GM12878 (cell line): ENCODE measurements around the gene EMILIN2. TPM values are rescaled to one million over a fixed set of nuclear protein-coding genes. Genes with fewer than 3 reads are reported as not detected.

Experiments used
- ATAC-seq: fragments of 200-7000 bp; cut with Tn5 transposase; 3 replicates; pipeline ENCODE4 v1.9.1; 2020; ENCODE audit warnings: mild to moderate bottlenecking, moderate library complexity
- BruUV-seq: library from RNA; stranded (reverse); fragments of 400-500 nt; replicated peaks from 2 replicates; lab custom pipeline; 2021; lab: Mats Ljungman, UMichigan
- CTCF ChIA-PET: fragments of 300-600 bp; sonication (Branson Sonifier 250); formaldehyde crosslinking; extraction: SDS; loops from one replicate; lab custom pipeline; 2021; ENCODE audit warnings: inconsistent platforms; lab: Yijun Ruan, JAX
- POLR2A ChIA-PET: fragments of 350-600 bp; formaldehyde crosslinking; extraction: SDS; loops from one replicate; lab custom pipeline; 2021; ENCODE audit warnings: inconsistent platforms; lab: Charles Lee
- RAD21 ChIA-PET: fragments of 300-600 bp; sonication (Branson Sonifier 250); formaldehyde crosslinking; loops from one replicate; lab custom pipeline; 2023; ENCODE audit warnings: antibody characterized with exemption; ENCODE audit not compliant: unreplicated experiment; lab: Charles Lee
- SMC1A ChIA-PET: fragments of 300-600 bp; sonication (Branson Sonifier 250); formaldehyde crosslinking; loops from one replicate; lab custom pipeline; 2023; ENCODE audit not compliant: unreplicated experiment, uncharacterized antibody; lab: Charles Lee
- DNase-seq: peaks from one replicate; pipeline ENCODE4 v3.0.0-alpha.2; 2011; ENCODE audit warnings: low read depth, low spot score
- FAIRE-seq: peaks from 3 replicates; lab custom pipeline; 2011; peaks lifted over from hg19 to GRCh38; lab: Jason Lieb, UNC
- H2AFZ ChIP-seq: 2 replicates; pipeline ENCODE4 v1.6.0; 2011; ENCODE audit warnings: low read depth, low read length, control low read depth; ENCODE audit not compliant: control insufficient read depth
- H3K27ac ChIP-seq: 2 replicates; pipeline ENCODE4 v1.5.1; 2011; ENCODE audit warnings: control low read depth; ENCODE audit not compliant: control insufficient read depth, insufficient read depth
- H3K27me3 ChIP-seq, 2 experiments: replicated peaks in 1 of 2; 2 replicates each; pipeline versions ENCODE4 v1.6.0 to v1.6.1; 2011; ENCODE audit warnings: low read length in 1 of 2; ENCODE audit not compliant: control insufficient read depth in 2 of 2, insufficient read depth in 2 of 2
- H3K36me3 ChIP-seq, 2 experiments: 2 replicates each; pipeline ENCODE4 v1.5.1; 2011; ENCODE audit warnings: low read length in 1 of 2; ENCODE audit not compliant: control insufficient read depth in 2 of 2, insufficient read depth in 2 of 2
- H3K4me1 ChIP-seq: 2 replicates; pipeline ENCODE4 v1.6.1; 2011; ENCODE audit warnings: mild to moderate bottlenecking, low read length, moderate library complexity, mixed read lengths; ENCODE audit not compliant: control insufficient read depth, insufficient read depth
- H3K4me2 ChIP-seq: 2 replicates; pipeline ENCODE4 v1.6.0; 2011; ENCODE audit warnings: control low read depth; ENCODE audit not compliant: control insufficient read depth, insufficient read depth
- H3K4me3 ChIP-seq: fragments of 200-600 bp; sonication (generic); 2 replicates; pipeline ENCODE4 v1.5.1; 2016
- H3K79me2 ChIP-seq: 2 replicates; pipeline ENCODE4 v1.6.0; 2011; ENCODE audit warnings: low read length; ENCODE audit not compliant: control insufficient read depth, insufficient read depth
- H3K9ac ChIP-seq: 2 replicates; pipeline ENCODE4 v1.8.0; 2011; ENCODE audit warnings: low read length, control low read depth, mixed read lengths; ENCODE audit not compliant: control insufficient read depth, insufficient read depth
- H3K9me3 ChIP-seq: replicated peaks from 3 replicates; pipeline ENCODE4 v1.5.1; 2011; ENCODE audit warnings: mild to moderate bottlenecking, low read length; ENCODE audit not compliant: control insufficient read depth, insufficient read depth
- H4K20me1 ChIP-seq: 2 replicates; pipeline ENCODE4 v1.6.0; 2011; ENCODE audit not compliant: control insufficient read depth, insufficient read depth
- CHD1 ChIP-seq: IDR thresholded peaks from 2 replicates; pipeline ENCODE4 v1.6.1; 2012; ENCODE audit warnings: low read depth, low read length, improper control_type of control experiment
- CHD2 ChIP-seq: IDR thresholded peaks from 2 replicates; pipeline ENCODE4 v1.6.1; 2011; ENCODE audit warnings: low read depth, low read length, improper control_type of control experiment, borderline replicate concordance
- E2F4 ChIP-seq: IDR thresholded peaks from 2 replicates; pipeline ENCODE4 v1.6.1; 2012; ENCODE audit warnings: low read depth, low read length, improper control_type of control experiment
- EED ChIP-seq: sonication (generic); IDR thresholded peaks from 2 replicates; pipeline ENCODE4 v1.6.1; 2016; ENCODE audit warnings: antibody characterized with exemption, low read depth
- IKZF1 ChIP-seq: fragments of 450-650 bp; conservative IDR thresholded peaks from 2 replicates; pipeline ENCODE4 v1.6.1; 2017; ENCODE audit warnings: antibody characterized with exemption, mild to moderate bottlenecking
- MYC ChIP-seq: IDR thresholded peaks from 2 replicates; pipeline ENCODE4 v1.6.1; 2011; ENCODE audit warnings: mild to moderate bottlenecking, low read length, moderate library complexity, inconsistent platforms; ENCODE audit not compliant: insufficient read depth, insufficient replicate concordance, insufficient read length, severe bottlenecking
- NFXL1 ChIP-seq: fragments of 450-650 bp; IDR thresholded peaks from 2 replicates; pipeline ENCODE4 v1.6.1; 2017; ENCODE audit warnings: antibody characterized with exemption, mild to moderate bottlenecking, borderline replicate concordance
- POLR2AphosphoS5 ChIP-seq: IDR thresholded peaks from 2 replicates; pipeline ENCODE4 v1.6.1; 2011; ENCODE audit warnings: mild to moderate bottlenecking, low read length, inconsistent platforms
- SMARCA5 ChIP-seq: fragments of 450-650 bp; IDR thresholded peaks from 2 replicates; pipeline ENCODE4 v1.6.1; 2017; ENCODE audit warnings: mild to moderate bottlenecking
- SPI1 ChIP-seq: IDR thresholded peaks from 2 replicates; pipeline ENCODE4 v1.6.1; 2011; ENCODE audit warnings: low read depth, mild to moderate bottlenecking, low read length, moderate library complexity, borderline replicate concordance; ENCODE audit not compliant: insufficient read depth
- WRNIP1 ChIP-seq: IDR thresholded peaks from 2 replicates; pipeline ENCODE4 v1.6.1; 2011; ENCODE audit warnings: low read depth, low read length, improper control_type of control experiment, borderline replicate concordance
- ZNF384 ChIP-seq: IDR thresholded peaks from 2 replicates; pipeline ENCODE4 v1.6.1; 2012; ENCODE audit warnings: low read depth, mild to moderate bottlenecking, low read length, improper control_type of control experiment, borderline replicate concordance
- WGBS: methylation state at CpG from one replicate; pipeline ENCODE4 v1.1.6; 2016; ENCODE audit warnings: low lambda C conversion rate; ENCODE audit not compliant: insufficient replicate concordance, insufficient coverage; ENCODE audit errors: missing lambda C conversion rate; 5-methylcytosine and 5-hydroxymethylcytosine counted together
- in situ Hi-C: fragments of 300-500 bp; cut with MboI; formaldehyde crosslinking; loops from 9 replicates; pipeline ENCODE4 v1.14.3; 2018; ENCODE audit warnings: mixed read lengths
- intact Hi-C: fragments of 100-400 bp; cut with micrococcal nuclease; formaldehyde crosslinking; loops from one replicate; pipeline ENCODE4 v1.14.2; 2022; ENCODE audit not compliant: unreplicated experiment
- polyA plus RNA-seq, 11 experiments: library from polyadenylated mRNA; depleted of rRNA in 4 of 11; unstranded in 6 of 11; stranded (reverse) in 5 of 11; fragments of >200 nt; fragmentation: Nextera tagmentation in 4 of 11; fragmentation: Illumina TruSeq in 1 of 11; extraction: Ambion mirVana in 4 of 11; extraction: Trizol in 1 of 11; gene quantifications; 1 replicate in 1 of 11; 2 replicates in 10 of 11; pipeline versions ENCODE4 v1.2.1 to v1.2.3, GENCODE V29; 2011 to 2016; ENCODE audit warnings: inconsistent platforms in 2 of 11, missing spikeins in 2 of 11, low read depth in 1 of 11
- total RNA-seq, 4 experiments: library from RNA; depleted of rRNA in 3 of 4; stranded (reverse); fragments of >200 nt in 3 of 4; fragmentation: Illumina TruSeq in 1 of 4; extraction: Trizol in 1 of 4; gene quantifications; 2 replicates each; pipeline versions ENCODE4 v1.2.1 to v1.2.3, GENCODE V29; 2013 to 2021
- TF ChIP-seq, protein P1 (sequence below): fragments of 450-650 bp; IDR thresholded peaks from 2 replicates; pipeline ENCODE4 v1.6.1; 2017; ENCODE audit warnings: low read depth, mild to moderate bottlenecking, moderate library complexity
- TF ChIP-seq, protein P2 (sequence below): fragments of 450-650 bp; IDR thresholded peaks from 2 replicates; pipeline ENCODE4 v1.6.1; 2016; ENCODE audit warnings: mild to moderate bottlenecking

Gene EMILIN2
- total and polyA plus RNA-seq, 10 of the 15 experiments (the other 5 are each of a cell fraction or from before 2014, with no cell fraction given) = 0.58 to 18.4 (median 5.9) TPM

DNA sequence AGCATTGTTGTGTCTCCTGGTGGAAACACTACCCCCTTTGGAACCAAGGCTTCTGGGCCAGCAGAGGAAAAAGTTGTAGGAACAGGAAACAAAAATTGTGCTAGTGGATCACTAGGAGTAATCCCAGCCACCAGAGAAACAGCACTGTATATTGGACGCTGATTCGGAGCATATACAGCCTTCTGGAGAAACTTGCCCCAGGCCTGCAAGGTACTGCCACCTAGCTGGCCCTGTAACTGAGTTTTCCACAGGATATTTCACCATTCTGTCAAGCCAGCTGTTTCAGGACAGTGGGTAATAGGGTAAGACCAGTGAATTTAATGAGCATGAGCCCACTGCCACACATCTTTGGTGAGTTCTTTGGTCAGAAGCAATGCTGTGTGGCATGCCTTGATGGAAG is 25.1 kb upstream of the EMILIN2 start:
- Histone ChIP-seq H3K4me3 (no peak overlapping the region), H3K9ac (no peak overlapping the region), H3K9me3 (no peaks in the 10 kb centered on the region), H3K36me3 (no peaks in the 10 kb centered on the region), H3K4me2 (no peak overlapping the region), H3K27me3 (no peaks in the 10 kb centered on the region), H2AFZ (no peak overlapping the region), H4K20me1 (no peaks in the 10 kb centered on the region), H3K27ac (no peak overlapping the region), H3K79me2 (no peaks in the 10 kb centered on the region), H3K4me1 (no peaks in the 10 kb centered on the region)
- FAIRE-seq (no peak), DNase-seq (no peak), ATAC-seq (no peak)
- ChIA-PET SMC1A (no interaction called here), RAD21 (no interaction called here), POLR2A (no interaction called here), CTCF (no interaction called here)
- in situ Hi-C loops (no loop called here), intact Hi-C loops (no loop called here)
- TF ChIP-seq SPI1 = no peak
- no peak for TF ChIP-seq POLR2AphosphoS5
- no peak for TF ChIP-seq ZNF384
- TF ChIP-seq CHD1 = no peak
- TF ChIP-seq E2F4 = no peak
- no peak for TF ChIP-seq WRNIP1
- no peak for TF ChIP-seq SMARCA5
- TF ChIP-seq, protein P1, sequence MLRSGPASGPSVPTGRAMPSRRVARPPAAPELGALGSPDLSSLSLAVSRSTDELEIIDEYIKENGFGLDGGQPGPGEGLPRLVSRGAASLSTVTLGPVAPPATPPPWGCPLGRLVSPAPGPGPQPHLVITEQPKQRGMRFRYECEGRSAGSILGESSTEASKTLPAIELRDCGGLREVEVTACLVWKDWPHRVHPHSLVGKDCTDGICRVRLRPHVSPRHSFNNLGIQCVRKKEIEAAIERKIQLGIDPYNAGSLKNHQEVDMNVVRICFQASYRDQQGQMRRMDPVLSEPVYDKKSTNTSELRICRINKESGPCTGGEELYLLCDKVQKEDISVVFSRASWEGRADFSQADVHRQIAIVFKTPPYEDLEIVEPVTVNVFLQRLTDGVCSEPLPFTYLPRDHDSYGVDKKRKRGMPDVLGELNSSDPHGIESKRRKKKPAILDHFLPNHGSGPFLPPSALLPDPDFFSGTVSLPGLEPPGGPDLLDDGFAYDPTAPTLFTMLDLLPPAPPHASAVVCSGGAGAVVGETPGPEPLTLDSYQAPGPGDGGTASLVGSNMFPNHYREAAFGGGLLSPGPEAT = no peak
- TF ChIP-seq CHD2 = no peak
- TF ChIP-seq NFXL1 = no peak
- no peak for TF ChIP-seq EED
- no peak for TF ChIP-seq MYC
- no peak for TF ChIP-seq IKZF1
- TF ChIP-seq, protein P2, sequence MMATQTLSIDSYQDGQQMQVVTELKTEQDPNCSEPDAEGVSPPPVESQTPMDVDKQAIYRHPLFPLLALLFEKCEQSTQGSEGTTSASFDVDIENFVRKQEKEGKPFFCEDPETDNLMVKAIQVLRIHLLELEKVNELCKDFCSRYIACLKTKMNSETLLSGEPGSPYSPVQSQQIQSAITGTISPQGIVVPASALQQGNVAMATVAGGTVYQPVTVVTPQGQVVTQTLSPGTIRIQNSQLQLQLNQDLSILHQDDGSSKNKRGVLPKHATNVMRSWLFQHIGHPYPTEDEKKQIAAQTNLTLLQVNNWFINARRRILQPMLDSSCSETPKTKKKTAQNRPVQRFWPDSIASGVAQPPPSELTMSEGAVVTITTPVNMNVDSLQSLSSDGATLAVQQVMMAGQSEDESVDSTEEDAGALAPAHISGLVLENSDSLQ = no peak
- WGBS = 95% methylated on average over 2 of the region's 2 CpGs
- BruUV-seq = no TSS peak
